GM23338 (cell line): ENCODE measurements around the gene HLA-G. TPM values are rescaled to one million over a fixed set of nuclear protein-coding genes. Genes with fewer than 3 reads are reported as not detected.
"Not testable (repeated sequence)": the region's sequence is repeated elsewhere in the genome, so short reads cannot be mapped to it uniquely, and the experiment has no call there.

Experiments used
- ATAC-seq: fragments of 200-7000 bp; cut with Tn5 transposase; 3 replicates; pipeline ENCODE4 v1.9.1; 2020
- DNase-seq: peaks from one replicate; pipeline ENCODE4 v3.0.0-alpha.2; 2015; ENCODE audit warnings: low spot score
- H2AFZ ChIP-seq: fragments of 200-600 bp; sonication (generic); 2 replicates; pipeline ENCODE4 v1.8.0; 2016; ENCODE audit warnings: antibody characterized with exemption, mild to moderate bottlenecking, moderate library complexity
- H3F3A ChIP-seq: fragments of 200-600 bp; sonication (generic); replicated peaks from 2 replicates; pipeline ENCODE4 v1.8.0; 2017; ENCODE audit warnings: antibody characterized with exemption, mixed run types, low read depth
- H3K27ac ChIP-seq: fragments of 200-600 bp; sonication (generic); 2 replicates; pipeline ENCODE4 v1.6.1; 2016; ENCODE audit warnings: low read depth
- H3K27me3 ChIP-seq: fragments of 200-600 bp; sonication (generic); 2 replicates; pipeline ENCODE4 v1.8.0; 2016; ENCODE audit warnings: mild to moderate bottlenecking, mixed run types, moderate library complexity; ENCODE audit not compliant: insufficient read depth
- H3K36me3 ChIP-seq: fragments of 200-600 bp; sonication (generic); 2 replicates; pipeline ENCODE4 v1.8.0; 2016; ENCODE audit warnings: mild to moderate bottlenecking; ENCODE audit not compliant: insufficient read depth
- H3K4me1 ChIP-seq: fragments of 200-600 bp; sonication (generic); 2 replicates; pipeline ENCODE4 v1.8.0; 2016; ENCODE audit warnings: mild to moderate bottlenecking, moderate library complexity; ENCODE audit not compliant: insufficient read depth
- H3K4me2 ChIP-seq: fragments of 200-600 bp; sonication (generic); 2 replicates; pipeline ENCODE4 v1.7.1; 2017; ENCODE audit warnings: mixed run types
- H3K4me3 ChIP-seq: fragments of 200-600 bp; sonication (generic); 2 replicates; pipeline ENCODE4 v1.6.1; 2016; ENCODE audit warnings: mixed run types
- H3K79me2 ChIP-seq: fragments of 200-600 bp; sonication (generic); replicated peaks from 2 replicates; pipeline ENCODE4 v1.8.0; 2017; ENCODE audit warnings: mild to moderate bottlenecking; ENCODE audit not compliant: insufficient read depth
- H3K9me2 ChIP-seq: fragments of 200-600 bp; sonication (generic); 2 replicates; pipeline ENCODE4 v1.8.0; 2017; ENCODE audit not compliant: insufficient read depth
- H4K20me1 ChIP-seq: fragments of 200-600 bp; sonication (generic); replicated peaks from 2 replicates; pipeline ENCODE4 v1.8.0; 2017; ENCODE audit warnings: mild to moderate bottlenecking; ENCODE audit not compliant: insufficient read depth
- H3K27ac Mint-ChIP-seq: 2 replicates; pipeline ENCODE4 v1.8.0; 2020; ENCODE audit warnings: inconsistent platforms, mild to moderate bottlenecking, moderate library complexity, mixed read lengths
- H3K27me3 Mint-ChIP-seq: 3 replicates; pipeline ENCODE4 v1.8.0; 2022; ENCODE audit warnings: low read depth, mild to moderate bottlenecking, moderate library complexity, mixed read lengths, inconsistent platforms; ENCODE audit not compliant: insufficient read depth, poor library complexity
- H3K36me3 Mint-ChIP-seq: 3 replicates; pipeline ENCODE4 v1.8.0; 2021; ENCODE audit warnings: low read depth, mild to moderate bottlenecking, inconsistent platforms, moderate library complexity, mixed read lengths
- H3K4me1 Mint-ChIP-seq: 3 replicates; pipeline ENCODE4 v1.8.0; 2020; ENCODE audit warnings: mild to moderate bottlenecking, inconsistent platforms, mixed read lengths
- H3K4me3 Mint-ChIP-seq: 3 replicates; pipeline ENCODE4 v1.8.0; 2021; ENCODE audit warnings: moderate library complexity, mild to moderate bottlenecking, inconsistent platforms, mixed read lengths
- H3K9me3 Mint-ChIP-seq: 3 replicates; pipeline ENCODE4 v1.8.0; 2020; ENCODE audit warnings: moderate library complexity, mild to moderate bottlenecking, inconsistent platforms, mixed read lengths
- CTCF ChIP-seq, 2 experiments: fragments of 200-600 bp in 1 of 2; sonication (generic) in 1 of 2; conservative IDR thresholded peaks; 2 replicates each; pipeline versions ENCODE4 v1.5.1 to v1.6.1; 2016 to 2017; ENCODE audit warnings: antibody characterized with exemption in 2 of 2, low read depth in 2 of 2, mild to moderate bottlenecking in 2 of 2, moderate library complexity in 1 of 2
- ETS1 ChIP-seq: IDR thresholded peaks from 2 replicates; pipeline ENCODE4 v1.6.1; 2016; ENCODE audit warnings: antibody characterized with exemption
- EZH2 ChIP-seq: fragments of 200-600 bp; sonication (generic); IDR thresholded peaks from one replicate; pipeline ENCODE4 v1.8.0; 2017; ENCODE audit warnings: antibody characterized with exemption, mild to moderate bottlenecking, low read depth; ENCODE audit not compliant: unreplicated experiment
- EZH2phosphoT487 ChIP-seq: fragments of 200-600 bp; sonication (generic); IDR thresholded peaks from one replicate; pipeline ENCODE4 v1.8.1; 2018; ENCODE audit warnings: antibody characterized with exemption; ENCODE audit not compliant: unreplicated experiment
- JUNB ChIP-seq: IDR thresholded peaks from one replicate; pipeline ENCODE4 v1.6.1; 2016; ENCODE audit warnings: antibody characterized with exemption; ENCODE audit not compliant: unreplicated experiment
- POLR2AphosphoS5 ChIP-seq: IDR thresholded peaks from 2 replicates; pipeline ENCODE4 v1.6.1; 2016; ENCODE audit warnings: antibody characterized with exemption, low read depth
- STAT1 ChIP-seq: IDR thresholded peaks from one replicate; pipeline ENCODE4 v1.6.1; 2016; ENCODE audit warnings: antibody characterized with exemption; ENCODE audit not compliant: unreplicated experiment
- long read RNA-seq: library from polyadenylated mRNA; unstranded; transcript quantifications from one replicate; pipeline ENCODE4 v2.0.0, GENCODE V29; 2020; ENCODE audit not compliant: unreplicated experiment
- polyA plus RNA-seq: library from polyadenylated mRNA; unstranded; fragments of >200 nt; fragmentation: Nextera tagmentation; extraction: Ambion mirVana; gene quantifications from 2 replicates; pipeline ENCODE4 v1.2.1, GENCODE V29; 2016
- total RNA-seq: library from RNA; depleted of rRNA; stranded (reverse); fragments of >200 nt; shearing (Covaris generic); gene quantifications from 2 replicates; pipeline ENCODE4 v1.2.3, GENCODE V29; 2014; rRNA removed

HLA-G gene
- total RNA-seq, result 1.5 and 2.8 TPM in 2 replicates
- 2.5 and 2.6 TPM in 2 replicates for polyA plus RNA-seq
- long read RNA-seq, partial matches to known transcripts, result 0 of 2 reads
- long read RNA-seq, other reads (novel, unspliced or antisense), result 1 of 2 reads

- Mint-ChIP-seq H3K27me3 (peaks cover 42% of the 10 kb centered on the region), H3K9me3 (peaks cover 3% of the 10 kb centered on the region; the same call in 2 of the 3 replicates), H3K27ac (no peak within 1 kb of the TSS), H3K36me3 (peaks cover 2% of the 10 kb centered on the region; the same call in 1 of the 3 replicates), H3K4me1 (no peaks in the 10 kb centered on the region; the same call in 2 of the 3 replicates), H3K4me3 (peak within 1 kb of the TSS; percentile 67)
- Histone ChIP-seq H3K4me3 (peak within 1 kb of the TSS; percentile 71), H3K9me2 (no peaks in the 10 kb centered on the region; the same call in 1 of the 2 replicates), H3K79me2 (no peaks in the 10 kb centered on the region), H3K4me1 (no peaks in the 10 kb centered on the region), H3K36me3 (no peaks in the 10 kb centered on the region), H2AFZ (peak within 1 kb of the TSS; percentile 95), H4K20me1 (no peaks in the 10 kb centered on the region), H3K4me2 (peak within 1 kb of the TSS; percentile 84), H3F3A (no peaks in the 10 kb centered on the region), H3K27ac (no peak within 1 kb of the TSS), H3K27me3 (peaks cover 66% of the 10 kb centered on the region)
- DNase-seq (peak; percentile 52), ATAC-seq (peak; percentile 62)
- TF ChIP-seq POLR2AphosphoS5 (0 out of 2 replicates have a peak, but pooled peaks have one; percentile 4), EZH2phosphoT487 (no peak), EZH2 (peak; percentile 58), JUNB (no peak)
These were observed at the start of gene HLA-G for GRCh38 chr6:29827579-29828470. HLA-G (plus strand) TSS chr6:29827825; CDS start chr6:29827845, 20 bp downstream.

- not testable (repeated sequence) for H3K36me3 ChIP-seq, H3K79me2 ChIP-seq, H3K4me3 Mint-ChIP-seq, H3K4me1 ChIP-seq, H3K27ac Mint-ChIP-seq, H4K20me1 ChIP-seq, H3K4me2 ChIP-seq, H3F3A ChIP-seq, H3K27me3 Mint-ChIP-seq, H2AFZ ChIP-seq, H3K27me3 ChIP-seq, H3K4me3 ChIP-seq, H3K4me1 Mint-ChIP-seq, ATAC-seq, H3K9me2 ChIP-seq, H3K27ac ChIP-seq, DNase-seq
- Mint-ChIP-seq H3K9me3 (peaks cover 38% of the 10 kb centered on the region), H3K36me3 (peaks cover 16% of the 10 kb centered on the region; the same call in 2 of the 3 replicates)
These were observed 47.5 kb upstream of the HLA-G start for GRCh38 chr6:29780019-29780698.

GRCh38 chr6:29789176-29789575 lies 38.4 kb upstream of the HLA-G start:
- Mint-ChIP-seq H3K36me3 (peaks cover 10% of the 10 kb centered on the region), H3K27ac (no peak overlapping the region), H3K9me3 (peaks cover 21% of the 10 kb centered on the region), H3K4me1 (peaks cover 15% of the 10 kb centered on the region), H3K27me3 (peaks cover 29% of the 10 kb centered on the region), H3K4me3 (no peak overlapping the region)
- H3F3A ChIP-seq, result no peaks in the 10 kb centered on the region
- DNase-seq, result no peak
- H3K9me2 ChIP-seq, result no peaks in the 10 kb centered on the region
- H2AFZ ChIP-seq, result no peak overlapping the region
- ATAC-seq, result no peak
- no peak overlapping the region for H3K4me3 ChIP-seq
- H3K4me1 ChIP-seq, result peaks cover 4% of the 10 kb centered on the region
- peaks cover 38% of the 10 kb centered on the region for H3K27me3 ChIP-seq
- H3K36me3 ChIP-seq, result no peaks in the 10 kb centered on the region
- no peak overlapping the region for H3K4me2 ChIP-seq
- TF ChIP-seq POLR2AphosphoS5 (no peak), STAT1 (no peak), ETS1 (no peak), CTCF (conservative IDR thresholded peaks at IDR 0.05; ENCODE audit: low read depth in 2 of 2) (no peak), JUNB (no peak)
- H3K79me2 ChIP-seq, result no peaks in the 10 kb centered on the region
- H3K27ac ChIP-seq, result no peak overlapping the region
- H4K20me1 ChIP-seq, result no peaks in the 10 kb centered on the region
